Ishikawa (cell line): ENCODE data around the gene UAP1L1.
A peak's percentile ranks its signal among the peaks of the same experiment; 100 is the strongest.

ENCODE experiments used
- CEBPB ChIP-seq: IDR thresholded peaks from 2 replicates; pipeline ENCODE4 v1.6.1; 2012
- CREB1 ChIP-seq: IDR thresholded peaks from 2 replicates; pipeline ENCODE4 v1.6.1; 2012; ENCODE audit warnings: low read depth
- EGR1 ChIP-seq: IDR thresholded peaks from 2 replicates; pipeline ENCODE4 v1.6.1; 2012
- EP300 ChIP-seq: IDR thresholded peaks from 2 replicates; pipeline ENCODE4 v1.6.1; 2012; ENCODE audit warnings: borderline replicate concordance
- FOXM1 ChIP-seq: IDR thresholded peaks from 2 replicates; pipeline ENCODE4 v1.6.1; 2012; ENCODE audit warnings: low read depth, borderline replicate concordance
- MAX ChIP-seq: IDR thresholded peaks from 2 replicates; pipeline ENCODE4 v1.6.1; 2012
- NFIC ChIP-seq: IDR thresholded peaks from 2 replicates; pipeline ENCODE4 v1.6.1; 2012
- RAD21 ChIP-seq: IDR thresholded peaks from 2 replicates; pipeline ENCODE4 v1.6.1; 2012; ENCODE audit warnings: low read depth
- REST ChIP-seq: IDR thresholded peaks from 2 replicates; pipeline ENCODE4 v1.6.1; 2012; ENCODE audit warnings: low read depth, mild to moderate bottlenecking
- TAF1 ChIP-seq: IDR thresholded peaks from 2 replicates; pipeline ENCODE4 v1.6.1; 2012; ENCODE audit warnings: low read depth, mild to moderate bottlenecking
- TCF12 ChIP-seq: IDR thresholded peaks from 2 replicates; pipeline ENCODE4 v1.6.1; 2012; ENCODE audit warnings: low read depth
- TEAD4 ChIP-seq: IDR thresholded peaks from 2 replicates; pipeline ENCODE4 v1.6.1; 2012
- USF1 ChIP-seq: IDR thresholded peaks from 2 replicates; pipeline ENCODE4 v1.6.1; 2012
- YY1 ChIP-seq: IDR thresholded peaks from 2 replicates; pipeline ENCODE4 v1.6.1; 2012; ENCODE audit warnings: low read depth
- ZBTB7A ChIP-seq: IDR thresholded peaks from 2 replicates; pipeline ENCODE4 v1.6.1; 2012; ENCODE audit warnings: low read depth

The UAP1L1 gene

GRCh38 chr9:137055385-137056364 is 21.6 kb upstream of the UAP1L1 start:
- peak; percentile 90 for TF ChIP-seq NFIC
- peak; percentile 73 for TF ChIP-seq TCF12
- TF ChIP-seq FOXM1 = no peak
- no peak for TF ChIP-seq CREB1
- TF ChIP-seq ZBTB7A = peak; percentile 95
- TF ChIP-seq EP300 = peak; percentile 48; the same call in 1 of the 2 replicates
- peak; percentile 90 for TF ChIP-seq EGR1
- TF ChIP-seq REST = no peak

GRCh38 chr9:137056739-137057415 is 20.4 kb upstream of the UAP1L1 start:
- no peak for TF ChIP-seq EGR1
- no peak for TF ChIP-seq FOXM1
- no peak for TF ChIP-seq TEAD4
- no peak for TF ChIP-seq REST
- no peak for TF ChIP-seq RAD21
- TF ChIP-seq NFIC = no peak
- no peak for TF ChIP-seq TAF1

- TF ChIP-seq TEAD4 (no peak), EP300 (no peak), ZBTB7A (no peak), RAD21 (no peak), REST (no peak), NFIC (no peak), CREB1 (no peak), USF1 (no peak), TAF1 (no peak), TCF12 (no peak)
Measured at GRCh38 chr9:137057545-137057944, 19.8 kb upstream of the UAP1L1 start.

- TF ChIP-seq CREB1 = no peak
- no peak for TF ChIP-seq TCF12
- no peak for TF ChIP-seq TEAD4
- no peak for TF ChIP-seq TAF1
- no peak for TF ChIP-seq EGR1
- TF ChIP-seq USF1 = no peak
- TF ChIP-seq EP300 = no peak
- TF ChIP-seq NFIC = no peak
- TF ChIP-seq RAD21 = no peak
- TF ChIP-seq FOXM1 = no peak
- TF ChIP-seq YY1 = no peak
- no peak for TF ChIP-seq REST
- TF ChIP-seq ZBTB7A = no peak
- no peak for TF ChIP-seq CEBPB
- no peak for TF ChIP-seq MAX
Measured at GRCh38 chr9:137058521-137059234, 18.6 kb upstream of the UAP1L1 start.
